NCI-H1436 treated with DMSO at 0.1 percent for 48 hours (cell line): ENCODE results near the gene ID2.
A peak's percentile ranks its signal among the peaks of the same experiment; 100 is the strongest.

Source experiments
- DNase-seq: peaks from one replicate; lab custom pipeline; 2025; lab: John Stamatoyannopoulos, UW

The ID2 gene

GRCh38 chr2:8669157-8669817 lies 12.6 kb upstream of the ID2 start:
- no peak for DNase-seq

- DNase-seq, result no peak
Observed at GRCh38 chr2:8670580-8670979, 11.3 kb upstream of the ID2 start.

- DNase-seq, result no peak
Observed at GRCh38 chr2:8671176-8671575, 10.7 kb upstream of the ID2 start.

DNA sequence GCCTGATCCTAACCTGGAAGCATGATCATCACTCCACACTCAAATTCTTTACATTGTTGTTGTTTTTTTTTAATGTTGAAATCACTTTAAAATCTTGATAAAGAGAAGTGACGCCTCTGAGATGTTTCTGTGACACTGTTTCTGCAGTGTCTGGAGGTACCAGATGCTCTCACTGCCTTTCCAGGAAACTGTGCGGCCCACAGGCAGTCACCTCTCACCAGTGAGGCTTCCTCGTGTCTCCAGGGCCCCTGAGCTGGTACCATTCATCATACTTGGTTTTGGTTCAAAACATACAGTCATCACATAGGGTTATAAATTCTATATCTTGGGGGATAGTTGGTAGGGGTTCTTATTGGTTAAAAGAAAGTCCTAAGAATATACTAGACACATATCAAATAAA lies 10.1 kb upstream of the ID2 start:
- no peak for DNase-seq

DNA sequence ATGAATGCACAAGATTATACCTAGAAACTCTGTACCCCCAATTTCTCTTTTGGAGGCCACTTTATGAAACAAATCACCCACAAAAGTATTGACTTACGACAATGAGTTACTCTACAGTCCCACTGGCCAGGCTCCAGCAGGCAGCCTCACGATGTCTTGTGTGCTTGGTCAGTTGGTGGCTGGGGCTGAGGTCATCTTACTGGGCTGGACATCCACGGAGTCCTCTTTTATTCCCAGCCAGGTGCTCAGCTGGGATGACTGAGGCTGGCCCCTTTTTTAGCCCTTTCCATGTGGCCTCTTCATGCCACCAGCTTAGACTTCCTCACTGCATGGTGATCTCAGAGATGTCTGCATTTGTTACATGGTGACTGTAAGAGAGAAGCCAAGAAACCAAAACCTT lies 8.9 kb upstream of the ID2 start:
- DNase-seq, result no peak

- no peak for DNase-seq
Observed at GRCh38 chr2:8673381-8673780, 8.5 kb upstream of the ID2 start.

DNA sequence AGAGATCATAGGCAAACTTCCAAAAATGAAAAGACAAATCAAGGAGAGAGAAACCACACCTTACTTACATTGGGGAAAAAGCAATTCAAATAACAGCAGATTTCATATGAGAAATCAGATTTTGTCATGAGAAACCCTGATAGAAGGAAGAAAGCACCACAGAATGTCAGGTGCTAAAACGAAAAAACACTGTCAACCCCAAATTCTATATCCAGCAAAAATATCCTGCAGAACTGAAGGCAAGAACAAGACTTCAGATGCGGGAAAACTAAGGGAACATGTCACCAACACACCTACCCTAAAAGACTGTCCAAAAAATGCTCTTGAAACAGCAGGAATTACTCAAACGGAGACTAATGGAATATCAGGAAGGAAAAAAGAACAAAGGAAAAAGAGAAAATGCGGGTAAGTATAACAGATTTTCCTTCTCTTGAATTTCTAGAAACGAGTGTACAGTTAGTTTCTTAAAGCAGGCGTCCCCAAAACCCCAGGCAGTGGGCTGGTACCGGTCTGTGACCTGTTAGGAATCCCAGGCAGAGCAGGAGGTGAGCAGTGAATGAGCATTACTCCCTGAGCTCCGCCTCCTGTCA lies 7.3 kb upstream of the ID2 start:
- no peak for DNase-seq

DNA sequence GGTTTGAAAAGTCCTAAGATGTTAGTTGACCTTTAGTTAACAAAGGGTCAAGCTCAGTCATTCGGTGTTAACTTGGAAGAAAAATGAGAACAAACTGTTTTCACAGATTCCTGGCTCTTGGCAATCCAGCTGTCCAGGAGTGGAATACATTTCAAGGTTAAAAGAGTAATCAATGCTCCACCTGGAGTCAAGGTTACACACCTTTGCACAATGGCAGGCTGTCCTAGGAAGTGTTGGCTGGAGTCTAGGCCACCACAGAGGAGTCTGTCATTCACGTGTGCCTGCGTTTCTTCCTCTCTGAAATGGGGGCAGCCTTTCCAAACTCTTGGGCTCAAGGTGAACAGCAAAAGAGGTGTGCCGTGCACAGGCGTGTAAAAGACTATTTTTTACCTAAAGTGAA lies 6.3 kb upstream of the ID2 start:
- DNase-seq, result no peak

- no peak for DNase-seq
Observed at GRCh38 chr2:8676191-8676920, 5.5 kb upstream of the ID2 start.

DNA sequence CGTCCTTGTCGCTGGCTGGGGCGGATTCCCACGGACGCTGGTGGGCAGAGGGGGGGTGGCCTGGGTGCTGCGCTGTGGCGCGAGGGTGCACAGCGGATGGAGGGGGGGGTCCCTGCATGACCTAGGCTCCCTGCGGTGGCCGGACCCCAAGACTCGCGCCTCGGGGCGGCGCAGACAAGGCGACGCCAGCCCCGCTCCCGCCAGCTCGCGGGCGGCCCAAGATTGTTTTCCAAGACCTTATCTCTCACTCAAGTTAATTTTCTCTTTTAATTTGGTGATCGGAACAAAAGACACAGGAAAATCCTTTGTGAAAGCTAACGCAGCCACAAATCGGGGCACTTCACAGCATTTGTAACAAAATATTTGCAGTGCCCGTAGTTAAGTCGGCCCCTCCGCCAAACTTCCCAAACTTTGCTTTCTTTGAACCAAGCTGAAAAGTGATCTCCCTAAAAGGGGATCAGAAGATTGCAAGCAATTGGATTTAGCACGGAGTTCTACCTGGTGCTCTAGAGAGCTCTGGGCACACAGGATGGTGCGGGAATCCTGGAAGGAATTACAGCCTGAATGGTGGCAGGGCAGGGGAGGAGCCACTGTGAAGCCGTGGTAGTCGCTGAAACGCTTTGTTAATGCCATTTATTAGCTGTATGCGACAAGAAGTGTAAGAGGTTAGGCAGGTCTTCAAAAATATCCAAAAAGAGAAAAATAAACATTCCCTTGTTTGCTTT lies 4.8 kb upstream of the ID2 start:
- no peak for DNase-seq

- peak; percentile 37 for DNase-seq
Observed at GRCh38 chr2:8677646-8678592, 3.9 kb upstream of the ID2 start.

GRCh38 chr2:8678731-8679566 lies 2.9 kb upstream of the ID2 start:
- peak; percentile 61 for DNase-seq

- DNase-seq, result no peak
Observed at GRCh38 chr2:8679567-8679826, 2.4 kb upstream of the ID2 start.

DNA sequence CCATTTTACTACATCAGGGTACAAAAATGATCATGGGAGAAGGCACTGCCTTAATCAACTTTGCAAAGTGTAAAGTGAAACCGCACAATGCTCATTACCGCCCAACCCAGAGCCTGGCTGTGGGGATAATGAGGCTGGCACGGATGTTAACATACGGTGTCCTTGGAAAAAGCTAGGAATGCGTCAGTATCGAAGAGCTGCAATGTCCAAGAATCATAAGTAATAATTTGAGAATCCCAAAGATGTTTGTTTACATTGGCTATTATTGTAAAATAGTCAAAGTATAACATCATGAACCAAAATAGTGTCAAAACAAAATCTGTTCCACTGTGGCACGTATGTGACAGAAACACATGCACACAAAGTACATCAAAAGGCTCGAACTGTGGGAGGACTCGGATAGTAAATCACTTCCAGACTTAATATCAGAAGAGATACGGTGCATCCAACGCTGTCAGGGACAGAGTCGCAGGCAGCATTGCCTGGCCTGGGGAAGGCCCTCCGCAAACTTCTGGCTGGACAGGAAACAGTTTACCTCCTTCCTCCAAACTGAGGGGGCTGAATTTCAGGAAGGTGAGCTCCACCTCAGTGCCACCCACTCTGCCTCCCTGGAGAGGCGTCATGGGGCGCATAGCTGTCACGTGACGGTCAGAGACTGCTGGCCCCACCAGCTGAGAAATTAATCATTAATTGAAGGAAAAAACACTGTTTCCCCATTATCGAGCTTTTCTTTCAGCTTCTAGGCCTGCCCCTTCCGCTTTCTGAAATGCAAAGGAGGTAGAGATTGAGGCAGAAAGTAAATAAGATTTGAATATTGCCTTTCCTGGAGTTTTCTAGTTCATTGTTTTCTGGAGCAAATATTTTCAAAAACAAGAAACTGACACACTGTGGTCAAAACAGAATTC lies 1.8 kb upstream of the ID2 start:
- no peak for DNase-seq

- no peak for DNase-seq
Observed at GRCh38 chr2:8680822-8681760, 765 bp upstream of the ID2 start.

DNA sequence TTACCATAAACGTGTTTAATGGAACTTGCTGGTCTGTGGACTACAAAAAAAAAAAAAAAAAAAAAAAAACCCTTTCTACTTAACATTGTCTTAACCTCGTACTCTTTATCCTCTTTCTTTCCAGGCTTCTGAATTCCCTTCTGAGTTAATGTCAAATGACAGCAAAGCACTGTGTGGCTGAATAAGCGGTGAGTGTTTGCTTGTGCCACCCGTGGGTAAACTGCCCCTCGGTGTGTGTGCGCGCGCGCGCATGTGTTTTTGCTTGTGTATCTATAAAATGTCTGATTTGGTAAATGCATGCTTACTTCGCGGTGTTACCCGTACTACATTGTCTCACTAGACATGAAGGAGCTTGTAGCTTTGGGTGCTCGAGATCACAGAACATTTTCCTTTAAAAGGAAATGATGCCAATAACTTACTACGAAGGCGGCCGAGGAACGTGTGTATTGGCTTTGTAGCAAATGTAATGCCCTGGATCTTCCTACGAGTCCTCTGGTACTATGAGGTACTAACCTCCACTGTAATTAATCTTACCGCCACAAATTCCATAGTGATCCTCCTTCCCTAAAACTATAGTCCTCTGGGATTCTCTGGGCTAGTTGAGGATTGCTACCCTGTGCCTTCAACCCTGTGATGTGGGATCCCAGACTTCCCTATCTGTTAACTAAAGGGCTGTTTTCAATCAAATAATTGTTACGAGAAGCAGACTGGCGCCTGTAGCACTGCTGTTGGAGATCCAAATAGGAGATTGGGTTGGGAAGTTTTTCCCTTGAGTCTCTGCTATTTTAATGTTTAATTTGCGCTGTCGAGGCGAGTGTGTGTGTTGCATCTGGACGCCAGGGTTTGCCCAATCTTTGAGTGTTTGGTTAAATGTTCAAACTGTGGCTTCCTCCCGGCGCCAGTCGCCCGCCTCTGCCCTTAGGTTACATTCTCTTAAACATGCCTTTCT lies 1.1 kb downstream of the ID2 start:
- no peak for DNase-seq

DNA sequence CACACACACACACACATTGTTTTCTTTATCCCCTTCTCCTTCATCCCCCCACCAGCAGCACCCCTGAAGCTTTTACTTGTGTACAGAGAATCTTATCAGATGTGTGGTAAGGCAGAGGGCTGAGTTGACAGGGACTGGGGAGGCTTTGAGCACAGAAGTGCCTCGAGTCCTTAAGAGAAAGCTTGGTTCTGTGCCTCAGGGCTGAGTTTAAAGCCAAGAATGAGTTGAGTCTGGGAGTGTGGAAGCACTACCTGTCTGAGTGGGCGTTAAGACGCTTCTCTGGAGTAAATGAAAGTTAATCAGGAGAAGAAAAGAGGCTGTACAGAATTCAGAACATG lies 2.7 kb downstream of the ID2 start:
- DNase-seq, result no peak
